IMR-90 (cell line): ENCODE results near the gene DHX57. TPM values are rescaled to one million over a fixed set of nuclear protein-coding genes. Genes with fewer than 3 reads are reported as not detected.

Source experiments
- ATAC-seq: fragments of 200-7000 bp; cut with Tn5 transposase; 2 replicates; pipeline ENCODE4 v1.9.1; 2020; ENCODE audit warnings: low read depth, mild to moderate bottlenecking, moderate library complexity
- BruUV-seq: library from RNA; stranded (reverse); fragments of 400-500 nt; replicated peaks from 2 replicates; lab custom pipeline; 2021; lab: Mats Ljungman, UMichigan
- CTCF ChIA-PET: fragments of 300-600 bp; formaldehyde crosslinking; extraction: SDS; loops from one replicate; lab custom pipeline; 2021; ENCODE audit warnings: antibody characterized with exemption; lab: Yijun Ruan, JAX
- POLR2A ChIA-PET: fragments of 300-600 bp; sonication (Branson Sonifier 250); formaldehyde crosslinking; loops from one replicate; lab custom pipeline; 2022; ENCODE audit warnings: antibody characterized with exemption; ENCODE audit not compliant: unreplicated experiment; lab: Charles Lee
- DNase-seq: peaks from one replicate; pipeline ENCODE4 v3.0.0; 2013
- H2AFZ ChIP-seq: replicated peaks from 2 replicates; pipeline ENCODE3; 2013; ENCODE audit warnings: low read length, mild to moderate bottlenecking; ENCODE audit not compliant: poor library complexity
- H2AK5ac ChIP-seq: 2 replicates; pipeline ENCODE4 v1.6.1; 2013; ENCODE audit warnings: low read depth, low read length, inconsistent platforms
- H2AK9ac ChIP-seq: replicated peaks from 2 replicates; pipeline ENCODE3; 2013; ENCODE audit warnings: mild to moderate bottlenecking, low read depth, low read length, moderate library complexity; ENCODE audit not compliant: poor library complexity
- H2BK120ac ChIP-seq: 2 replicates; pipeline ENCODE4 v1.6.1; 2013; ENCODE audit warnings: low read depth, low read length, inconsistent platforms
- H2BK15ac ChIP-seq: 3 replicates; pipeline ENCODE4 v1.6.1; 2013; ENCODE audit warnings: low read depth, low read length, inconsistent platforms
- H2BK20ac ChIP-seq: 2 replicates; pipeline ENCODE4 v1.6.1; 2013; ENCODE audit warnings: low read depth, mild to moderate bottlenecking, inconsistent platforms, low read length, moderate library complexity
- H2BK5ac ChIP-seq: 2 replicates; pipeline ENCODE4 v1.6.1; 2013; ENCODE audit warnings: mild to moderate bottlenecking, low read depth, low read length, inconsistent platforms; ENCODE audit not compliant: poor library complexity, severe bottlenecking
- H3K14ac ChIP-seq: replicated peaks from 2 replicates; pipeline ENCODE4 v1.6.1; 2013; ENCODE audit warnings: low read depth, low read length, inconsistent platforms
- H3K18ac ChIP-seq: 2 replicates; pipeline ENCODE4 v1.6.1; 2013; ENCODE audit warnings: low read depth, low read length, control low read depth
- H3K23ac ChIP-seq: 2 replicates; pipeline ENCODE4 v1.6.1; 2013; ENCODE audit warnings: low read depth, low read length, inconsistent platforms
- H3K27ac ChIP-seq: 2 replicates; pipeline ENCODE4 v1.5.1; 2013; ENCODE audit warnings: mild to moderate bottlenecking, control low read depth, low read length; ENCODE audit not compliant: insufficient read depth
- H3K27me3 ChIP-seq: 2 replicates; pipeline ENCODE4 v1.6.1; 2013; ENCODE audit warnings: low read length; ENCODE audit not compliant: control insufficient read depth, insufficient read depth
- H3K36me3 ChIP-seq: 2 replicates; pipeline ENCODE4 v1.6.1; 2013; ENCODE audit warnings: low read length, mixed read lengths; ENCODE audit not compliant: control insufficient read depth, insufficient read depth
- H3K4ac ChIP-seq: 2 replicates; pipeline ENCODE4 v1.6.1; 2013; ENCODE audit warnings: low read depth, low read length, inconsistent platforms
- H3K4me1 ChIP-seq: 2 replicates; pipeline ENCODE4 v1.6.1; 2013; ENCODE audit warnings: low read length, mixed read lengths; ENCODE audit not compliant: control insufficient read depth, insufficient read depth
- H3K4me2 ChIP-seq: 2 replicates; pipeline ENCODE4 v1.6.1; 2013; ENCODE audit warnings: low read depth, mild to moderate bottlenecking, control low read depth, low read length, moderate library complexity
- H3K4me3 ChIP-seq: 2 replicates; pipeline ENCODE4 v1.5.1; 2013; ENCODE audit warnings: low read depth, mild to moderate bottlenecking, control low read depth, low read length, moderate library complexity; ENCODE audit not compliant: insufficient read depth
- H3K56ac ChIP-seq: 2 replicates; pipeline ENCODE4 v1.6.1; 2013; ENCODE audit warnings: low read length, inconsistent platforms; ENCODE audit not compliant: insufficient read depth; ENCODE audit errors: extremely low read depth
- H3K79me1 ChIP-seq, 2 experiments: 2 replicates each; pipeline ENCODE4 v1.6.1; 2013; ENCODE audit warnings: low read length in 2 of 2, inconsistent platforms in 1 of 2, low read depth in 1 of 2
- H3K9ac ChIP-seq: 2 replicates; pipeline ENCODE4 v1.6.1; 2013; ENCODE audit warnings: low read depth, low read length, control low read depth
- H3K9me1 ChIP-seq: 2 replicates; pipeline ENCODE4 v1.6.1; 2013; ENCODE audit warnings: low read length, inconsistent platforms; ENCODE audit not compliant: insufficient read depth
- H3K9me3 ChIP-seq: 2 replicates; pipeline ENCODE4 v1.6.1; 2013; ENCODE audit warnings: low read length; ENCODE audit not compliant: control insufficient read depth, insufficient read depth
- H4K20me1 ChIP-seq: 2 replicates; pipeline ENCODE4 v1.6.1; 2013; ENCODE audit warnings: low read length, inconsistent platforms; ENCODE audit not compliant: insufficient read depth
- H4K5ac ChIP-seq: 2 replicates; pipeline ENCODE4 v1.6.1; 2013; ENCODE audit warnings: mild to moderate bottlenecking, low read depth, low read length, control low read depth
- H4K8ac ChIP-seq, 2 experiments: 2 replicates each; pipeline ENCODE4 v1.6.1; 2013; ENCODE audit warnings: low read depth in 2 of 2, low read length in 2 of 2, control low read depth in 1 of 2, inconsistent platforms in 1 of 2
- H4K91ac ChIP-seq: 2 replicates; pipeline ENCODE4 v1.6.1; 2013; ENCODE audit warnings: low read depth, low read length, inconsistent platforms; ENCODE audit not compliant: insufficient read depth
- BHLHE40 ChIP-seq: fragments of 150-350 bp; IDR thresholded peaks from 2 replicates; pipeline ENCODE4 v1.6.1; 2016; ENCODE audit warnings: mild to moderate bottlenecking, low read depth, low read length
- CEBPB ChIP-seq: IDR thresholded peaks from 2 replicates; pipeline ENCODE4 v1.6.1; 2012; ENCODE audit warnings: low read depth, low read length, improper control_type of control experiment
- CHD1 ChIP-seq: IDR thresholded peaks from 2 replicates; pipeline ENCODE4 v1.6.1; 2012; ENCODE audit warnings: low read depth, low read length, improper control_type of control experiment
- FOS ChIP-seq: fragments of 150-350 bp; IDR thresholded peaks from 2 replicates; pipeline ENCODE4 v1.6.1; 2016; ENCODE audit warnings: low read depth, low read length
- MAFK ChIP-seq: IDR thresholded peaks from 2 replicates; pipeline ENCODE4 v1.6.1; 2012; ENCODE audit warnings: low read depth, low read length, improper control_type of control experiment
- MAZ ChIP-seq: IDR thresholded peaks from 2 replicates; pipeline ENCODE4 v1.6.1; 2012; ENCODE audit warnings: low read depth, mild to moderate bottlenecking, low read length, improper control_type of control experiment, moderate library complexity, borderline replicate concordance
- MXI1 ChIP-seq: IDR thresholded peaks from 2 replicates; pipeline ENCODE4 v1.6.1; 2012; ENCODE audit warnings: low read depth, mild to moderate bottlenecking, low read length, moderate library complexity, borderline replicate concordance
- NFE2L2 ChIP-seq: fragments of 150-350 bp; IDR thresholded peaks from 2 replicates; pipeline ENCODE4 v1.6.1; 2016; ENCODE audit warnings: low read depth, mild to moderate bottlenecking, low read length
- POLR2A ChIP-seq: IDR thresholded peaks from 2 replicates; pipeline ENCODE4 v1.6.1; 2012; ENCODE audit warnings: mild to moderate bottlenecking, low read depth, low read length
- RAD21 ChIP-seq: IDR thresholded peaks from 2 replicates; pipeline ENCODE4 v1.6.1; 2012; ENCODE audit warnings: low read length, improper control_type of control experiment
- RCOR1 ChIP-seq: IDR thresholded peaks from 2 replicates; pipeline ENCODE4 v1.6.1; 2012; ENCODE audit warnings: mild to moderate bottlenecking, low read length, improper control_type of control experiment; ENCODE audit not compliant: insufficient replicate concordance
- RFX5 ChIP-seq: IDR thresholded peaks from 2 replicates; pipeline ENCODE4 v1.8.0; 2012; ENCODE audit warnings: low read depth, mild to moderate bottlenecking, low read length, moderate library complexity
- SMC3 ChIP-seq: fragments of 150-350 bp; IDR thresholded peaks from 2 replicates; pipeline ENCODE4 v1.6.1; 2016; ENCODE audit warnings: low read depth, mild to moderate bottlenecking, antibody characterized with exemption, low read length, moderate library complexity
- dilution Hi-C: fragments of 300-500 bp; cut with HindIII; formaldehyde crosslinking; loops from one replicate; pipeline ENCODE4 v1.14.3; 2018; ENCODE audit warnings: low sequenced_read_pairs; ENCODE audit not compliant: unreplicated experiment
- in situ Hi-C: fragments of 300-500 bp; cut with MboI; formaldehyde crosslinking; loops from 3 replicates; pipeline ENCODE4 v1.14.3; 2019; ENCODE audit warnings: low sequenced_read_pairs, inconsistent platforms, mixed read lengths
- intact Hi-C: fragments of 100-400 bp; cut with micrococcal nuclease; formaldehyde crosslinking; loops from 2 replicates; pipeline ENCODE4 v1.10.0; 2022
- polyA plus RNA-seq, 3 experiments: library from polyadenylated mRNA; depleted of rRNA; stranded (reverse); fragments of >200 nt; gene quantifications; 2 replicates each; pipeline ENCODE4 v1.2.3, GENCODE V29; 2012; ENCODE audit warnings: low replicate concordance in 1 of 3
- total RNA-seq: library from RNA; depleted of rRNA; stranded (reverse); fragments of >200 nt; gene quantifications from 2 replicates; pipeline ENCODE4 v1.2.3, GENCODE V29; 2012
- TF ChIP-seq, protein P1 (sequence below): fragments of 150-350 bp; IDR thresholded peaks from 2 replicates; pipeline ENCODE4 v1.6.1; 2016; ENCODE audit warnings: low read depth, mild to moderate bottlenecking, low read length, moderate library complexity, borderline replicate concordance
- TF ChIP-seq, protein P2 (sequence below): conservative IDR thresholded peaks from 2 replicates; pipeline ENCODE4 v1.5.1; 2012; ENCODE audit warnings: mild to moderate bottlenecking, low read depth, low read length, improper control_type of control experiment
- TF ChIP-seq, protein P3 (sequence below): fragments of 150-350 bp; IDR thresholded peaks from 2 replicates; pipeline ENCODE4 v1.6.1; 2017; ENCODE audit warnings: mild to moderate bottlenecking, antibody characterized with exemption, low read length, low read depth

Gene DHX57
- total and polyA plus RNA-seq, 2 of the 4 experiments (the other 2 are of a cell fraction): 9.5 to 24.4 TPM

- dilution Hi-C loops (no loop called here), in situ Hi-C loops (no loop called here)
Measured at GRCh38 chr2:38892819-38893218, 17.1 kb upstream of the DHX57 start.

More at GRCh38 chr2:38892819-38893218, 17.1 kb upstream of the DHX57 start:
- Histone ChIP-seq H4K20me1 (no peaks in the 10 kb centered on the region), H2AK5ac (no peak overlapping the region), H3K27me3 (no peaks in the 10 kb centered on the region), H2BK15ac (no peak overlapping the region), H3K4ac (no peak overlapping the region), H4K8ac (no peak overlapping the region), H2AFZ (no peak overlapping the region), H2BK5ac (no peak overlapping the region), H3K23ac (no peak overlapping the region), H3K56ac (no peak overlapping the region), H2BK20ac (no peak overlapping the region), H3K79me1 (no peaks in the 10 kb centered on the region), H4K91ac (no peak overlapping the region), H3K9ac (no peak overlapping the region), H3K9me1 (no peaks in the 10 kb centered on the region), H3K18ac (no peak overlapping the region), H3K4me2 (no peak overlapping the region), H2AK9ac (no peak overlapping the region), H3K4me3 (no peak overlapping the region), H3K9me3 (no peaks in the 10 kb centered on the region; the same call in 1 of the 2 replicates), H3K14ac (no peak overlapping the region), H2BK120ac (no peak overlapping the region), H3K4me1 (no peaks in the 10 kb centered on the region), H3K27ac (no peak overlapping the region), H3K36me3 (no peaks in the 10 kb centered on the region), H4K5ac (no peak overlapping the region)
- no peak for TF ChIP-seq RCOR1
- no peak for TF ChIP-seq RFX5
- TF ChIP-seq BHLHE40: no peak
- TF ChIP-seq, protein P1, sequence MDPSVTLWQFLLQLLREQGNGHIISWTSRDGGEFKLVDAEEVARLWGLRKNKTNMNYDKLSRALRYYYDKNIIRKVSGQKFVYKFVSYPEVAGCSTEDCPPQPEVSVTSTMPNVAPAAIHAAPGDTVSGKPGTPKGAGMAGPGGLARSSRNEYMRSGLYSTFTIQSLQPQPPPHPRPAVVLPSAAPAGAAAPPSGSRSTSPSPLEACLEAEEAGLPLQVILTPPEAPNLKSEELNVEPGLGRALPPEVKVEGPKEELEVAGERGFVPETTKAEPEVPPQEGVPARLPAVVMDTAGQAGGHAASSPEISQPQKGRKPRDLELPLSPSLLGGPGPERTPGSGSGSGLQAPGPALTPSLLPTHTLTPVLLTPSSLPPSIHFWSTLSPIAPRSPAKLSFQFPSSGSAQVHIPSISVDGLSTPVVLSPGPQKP: no peak
- no peak for TF ChIP-seq RAD21
- no peak for TF ChIP-seq POLR2A
- no peak for TF ChIP-seq FOS
- TF ChIP-seq MAFK: no peak
- TF ChIP-seq NFE2L2: no peak
- no peak for TF ChIP-seq SMC3
- no peak for TF ChIP-seq CEBPB
- no peak for TF ChIP-seq MXI1
- TF ChIP-seq, protein P2, sequence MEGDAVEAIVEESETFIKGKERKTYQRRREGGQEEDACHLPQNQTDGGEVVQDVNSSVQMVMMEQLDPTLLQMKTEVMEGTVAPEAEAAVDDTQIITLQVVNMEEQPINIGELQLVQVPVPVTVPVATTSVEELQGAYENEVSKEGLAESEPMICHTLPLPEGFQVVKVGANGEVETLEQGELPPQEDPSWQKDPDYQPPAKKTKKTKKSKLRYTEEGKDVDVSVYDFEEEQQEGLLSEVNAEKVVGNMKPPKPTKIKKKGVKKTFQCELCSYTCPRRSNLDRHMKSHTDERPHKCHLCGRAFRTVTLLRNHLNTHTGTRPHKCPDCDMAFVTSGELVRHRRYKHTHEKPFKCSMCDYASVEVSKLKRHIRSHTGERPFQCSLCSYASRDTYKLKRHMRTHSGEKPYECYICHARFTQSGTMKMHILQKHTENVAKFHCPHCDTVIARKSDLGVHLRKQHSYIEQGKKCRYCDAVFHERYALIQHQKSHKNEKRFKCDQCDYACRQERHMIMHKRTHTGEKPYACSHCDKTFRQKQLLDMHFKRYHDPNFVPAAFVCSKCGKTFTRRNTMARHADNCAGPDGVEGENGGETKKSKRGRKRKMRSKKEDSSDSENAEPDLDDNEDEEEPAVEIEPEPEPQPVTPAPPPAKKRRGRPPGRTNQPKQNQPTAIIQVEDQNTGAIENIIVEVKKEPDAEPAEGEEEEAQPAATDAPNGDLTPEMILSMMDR: no peak
- TF ChIP-seq, protein P3, sequence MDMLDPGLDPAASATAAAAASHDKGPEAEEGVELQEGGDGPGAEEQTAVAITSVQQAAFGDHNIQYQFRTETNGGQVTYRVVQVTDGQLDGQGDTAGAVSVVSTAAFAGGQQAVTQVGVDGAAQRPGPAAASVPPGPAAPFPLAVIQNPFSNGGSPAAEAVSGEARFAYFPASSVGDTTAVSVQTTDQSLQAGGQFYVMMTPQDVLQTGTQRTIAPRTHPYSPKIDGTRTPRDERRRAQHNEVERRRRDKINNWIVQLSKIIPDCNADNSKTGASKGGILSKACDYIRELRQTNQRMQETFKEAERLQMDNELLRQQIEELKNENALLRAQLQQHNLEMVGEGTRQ: no peak
- TF ChIP-seq MAZ: no peak
- TF ChIP-seq CHD1: no peak
- intact Hi-C loops: loop anchor here (5.0 kb wide), 1 partner anchor 34 kb away; no protein-coding TSS in a partner anchor
- ChIA-PET POLR2A (no interaction called here), CTCF (interaction anchor here (0.6 kb wide), 1 partner anchor 14 kb away, joined by 7 read pairs; no protein-coding TSS in a partner anchor)
- peak; percentile 34 for DNase-seq
- no TSS peak for BruUV-seq
- ATAC-seq: peak; percentile 57
